H1 (cell line): ENCODE results near the gene HNRNPU. TPM values are rescaled to one million over a fixed set of nuclear protein-coding genes. Genes with fewer than 3 reads are reported as not detected.

ENCODE experiments used
- CTCF ChIA-PET: fragments of 300-600 bp; sonication (Branson Sonifier 250); formaldehyde crosslinking; loops from one replicate; lab custom pipeline; 2021; ENCODE audit not compliant: partially characterized antibody; lab: Charles Lee
- POLR2A ChIA-PET: fragments of 300-600 bp; sonication (Branson Sonifier 250); formaldehyde crosslinking; loops from one replicate; lab custom pipeline; 2021; ENCODE audit warnings: inconsistent platforms; ENCODE audit not compliant: partially characterized antibody; lab: Charles Lee
- DNase-seq, 2 experiments: peaks; one replicate each; pipeline versions ENCODE4 v3.0.0 to v3.0.0-alpha.2; 2010 to 2022; ENCODE audit warnings: low spot score in 2 of 2, low read depth in 1 of 2, mixed read lengths in 1 of 2
- FAIRE-seq: peaks from 2 replicates; lab custom pipeline; 2011; peaks lifted over from hg19 to GRCh38; lab: Jason Lieb, UNC
- H2AFZ ChIP-seq: 2 replicates; pipeline ENCODE4 v1.8.1; 2012; ENCODE audit warnings: low read length, inconsistent platforms
- H2AK5ac ChIP-seq: 2 replicates; pipeline ENCODE4 v1.6.1; 2013; ENCODE audit warnings: low read depth, low read length
- H2BK120ac ChIP-seq: replicated peaks from 2 replicates; pipeline ENCODE3; 2013; ENCODE audit warnings: low read depth, low read length, inconsistent platforms
- H2BK12ac ChIP-seq: 2 replicates; pipeline ENCODE4 v1.6.1; 2013; ENCODE audit warnings: low read depth, low read length
- H2BK15ac ChIP-seq: 2 replicates; pipeline ENCODE4 v1.6.1; 2013; ENCODE audit warnings: low read length
- H2BK20ac ChIP-seq: 2 replicates; pipeline ENCODE4 v1.6.1; 2013; ENCODE audit warnings: low read length
- H2BK5ac ChIP-seq: 2 replicates; pipeline ENCODE4 v1.6.1; 2013; ENCODE audit warnings: low read depth, low read length
- H3K14ac ChIP-seq: 2 replicates; pipeline ENCODE4 v1.6.1; 2013; ENCODE audit warnings: inconsistent platforms; ENCODE audit not compliant: insufficient read length
- H3K18ac ChIP-seq: 2 replicates; pipeline ENCODE4 v1.6.1; 2013; ENCODE audit warnings: low read length; ENCODE audit errors: extremely low read depth
- H3K23ac ChIP-seq: 2 replicates; pipeline ENCODE4 v1.6.1; 2013; ENCODE audit warnings: inconsistent platforms; ENCODE audit not compliant: insufficient read length
- H3K23me2 ChIP-seq: 2 replicates; pipeline ENCODE4 v1.6.1; 2013; ENCODE audit warnings: low read depth, low read length
- H3K27ac ChIP-seq: 2 replicates; pipeline ENCODE4 v1.6.1; 2011; ENCODE audit warnings: low read depth, low read length, inconsistent platforms
- H3K27me3 ChIP-seq, 4 experiments: replicated peaks in 1 of 4; 1 replicate in 1 of 4; 2 replicates in 3 of 4; pipeline versions ENCODE4 v1.6.1 to v1.8.1; 2011 to 2013; ENCODE audit warnings: low read length in 3 of 4, mild to moderate bottlenecking in 3 of 4, inconsistent platforms in 2 of 4, mixed read lengths in 2 of 4, moderate library complexity in 1 of 4; ENCODE audit not compliant: control insufficient read depth in 3 of 4, insufficient read depth in 3 of 4; ENCODE audit errors: extremely low read depth in 1 of 4
- H3K36me3 ChIP-seq, 4 experiments: 2 replicates each; pipeline versions ENCODE4 v1.6.1 to v1.8.1; 2011 to 2013; ENCODE audit warnings: mild to moderate bottlenecking in 4 of 4, low read length in 3 of 4, moderate library complexity in 2 of 4, control low read depth in 1 of 4, inconsistent platforms in 1 of 4; ENCODE audit not compliant: insufficient read depth in 4 of 4, control insufficient read depth in 2 of 4
- H3K4ac ChIP-seq: replicated peaks from 2 replicates; pipeline ENCODE3; 2013; ENCODE audit warnings: low read length, low read depth, mixed read lengths, inconsistent platforms; ENCODE audit not compliant: insufficient read length
- H3K4me1 ChIP-seq, 4 experiments: replicated peaks in 1 of 4; 1 replicate in 1 of 4; 2 replicates in 3 of 4; pipeline versions ENCODE4 v1.6.1 to v1.8.1; 2011 to 2013; ENCODE audit warnings: low read length in 3 of 4, inconsistent platforms in 2 of 4, mixed read lengths in 1 of 4; ENCODE audit not compliant: insufficient read depth in 4 of 4, control insufficient read depth in 3 of 4
- H3K4me2 ChIP-seq, 2 experiments: 2 replicates each; pipeline versions ENCODE4 v1.6.1 to v1.8.1; 2011 to 2013; ENCODE audit warnings: low read depth in 2 of 2, low read length in 2 of 2, control low read depth in 1 of 2, inconsistent platforms in 1 of 2, mild to moderate bottlenecking in 1 of 2; ENCODE audit not compliant: insufficient read depth in 1 of 2
- H3K4me3 ChIP-seq, 4 experiments: fragments of 200-600, 300-600 bp in 1 of 4; sonication (generic), shearing (Covaris generic), sonication (Bioruptor Twin) in 1 of 4; 2 replicates each; pipeline versions ENCODE4 v1.5.1 to v1.8.1; 2011 to 2016; ENCODE audit warnings: low read length in 4 of 4, low read depth in 3 of 4, control low read depth in 2 of 4, inconsistent platforms in 2 of 4, mild to moderate bottlenecking in 2 of 4, mixed read lengths in 1 of 4, moderate library complexity in 1 of 4; ENCODE audit not compliant: insufficient read depth in 2 of 4; ENCODE audit errors: extremely low read depth in 1 of 4
- H3K56ac ChIP-seq: replicated peaks from 2 replicates; pipeline ENCODE3; 2013; ENCODE audit warnings: low read depth, mild to moderate bottlenecking, mixed read lengths, low read length, inconsistent platforms; ENCODE audit not compliant: insufficient read length
- H3K79me1 ChIP-seq: 2 replicates; pipeline ENCODE4 v1.6.1; 2013; ENCODE audit warnings: low read depth, low read length, control low read depth
- H3K79me2 ChIP-seq, 2 experiments: 2 replicates each; pipeline versions ENCODE4 v1.6.1 to v1.8.1; 2012 to 2013; ENCODE audit warnings: low read length in 2 of 2, mild to moderate bottlenecking in 2 of 2, inconsistent platforms in 1 of 2; ENCODE audit not compliant: insufficient read depth in 2 of 2, control insufficient read depth in 1 of 2
- H3K9ac ChIP-seq, 4 experiments: replicated peaks in 1 of 4; 1 replicate in 1 of 4; 2 replicates in 3 of 4; pipeline versions ENCODE4 v1.6.1 to v1.8.1; 2011 to 2013; ENCODE audit warnings: low read depth in 3 of 4, low read length in 3 of 4, control low read depth in 2 of 4, mild to moderate bottlenecking in 2 of 4, moderate library complexity in 2 of 4, inconsistent platforms in 1 of 4; ENCODE audit errors: extremely low read depth in 1 of 4
- H3K9me3 ChIP-seq, 2 experiments: 2 replicates each; pipeline versions ENCODE4 v1.6.1 to v1.8.1; 2012 to 2013; ENCODE audit warnings: mild to moderate bottlenecking in 2 of 2, moderate library complexity in 2 of 2, control low read depth in 1 of 2, inconsistent platforms in 1 of 2, low read depth in 1 of 2, low read length in 1 of 2, mixed read lengths in 1 of 2; ENCODE audit not compliant: insufficient read depth in 2 of 2
- H4K20me1 ChIP-seq, 2 experiments: replicated peaks in 1 of 2; 2 replicates each; pipeline versions ENCODE3 to v1.8.1; 2011 to 2013; ENCODE audit warnings: inconsistent platforms in 2 of 2, low read length in 2 of 2, mild to moderate bottlenecking in 1 of 2; ENCODE audit not compliant: insufficient read depth in 2 of 2, control insufficient read depth in 1 of 2
- H4K5ac ChIP-seq: 2 replicates; pipeline ENCODE4 v1.6.1; 2013; ENCODE audit warnings: low read length, low read depth, mixed read lengths, inconsistent platforms; ENCODE audit not compliant: insufficient read length
- H4K8ac ChIP-seq: 2 replicates; pipeline ENCODE4 v1.8.0; 2013; ENCODE audit warnings: mild to moderate bottlenecking, moderate library complexity, low read length, inconsistent platforms; ENCODE audit not compliant: insufficient read depth; ENCODE audit errors: extremely low read depth
- H4K91ac ChIP-seq: replicated peaks from 2 replicates; pipeline ENCODE3; 2013; ENCODE audit warnings: low read length, mixed read lengths, inconsistent platforms; ENCODE audit not compliant: insufficient read length
- CHD1 ChIP-seq: IDR thresholded peaks from 2 replicates; pipeline ENCODE4 v1.6.1; 2012; ENCODE audit warnings: low read depth, low read length, improper control_type of control experiment
- JUND ChIP-seq: IDR thresholded peaks from 2 replicates; pipeline ENCODE4 v1.6.1; 2011; ENCODE audit warnings: mild to moderate bottlenecking, improper control_type of control experiment, low read length
- POLR2A ChIP-seq, 2 experiments: IDR thresholded peaks; 1 replicate in 1 of 2; 2 replicates in 1 of 2; pipeline ENCODE4 v1.6.1; 2011; ENCODE audit warnings: low read depth in 2 of 2, low read length in 2 of 2, mild to moderate bottlenecking in 2 of 2; ENCODE audit errors: control extremely low read depth in 1 of 2
- POLR2AphosphoS5 ChIP-seq: IDR thresholded peaks from 2 replicates; pipeline ENCODE4 v1.6.1; 2011; ENCODE audit warnings: low read depth, low read length
- SIN3A ChIP-seq, 2 experiments: IDR thresholded peaks in 1 of 2; conservative IDR thresholded peaks in 1 of 2; 2 replicates each; pipeline ENCODE4 v1.6.1; 2011 to 2012; ENCODE audit warnings: low read length in 2 of 2, improper control_type of control experiment in 1 of 2, low read depth in 1 of 2, mild to moderate bottlenecking in 1 of 2
- WGBS, 2 experiments: shearing (Covaris generic) in 1 of 2; methylation state at CpG; one replicate each; pipeline versions ENCODE4 v1.1.6 to v1.1.7; 2013 to 2015; ENCODE audit warnings: low lambda C conversion rate in 2 of 2, mixed read lengths in 2 of 2, inconsistent platforms in 1 of 2, low coverage in 1 of 2, missing lambda C conversion rate in 1 of 2; ENCODE audit not compliant: insufficient replicate concordance in 2 of 2, insufficient coverage in 1 of 2, insufficient read length in 1 of 2; ENCODE audit errors: extremely low coverage in 1 of 2, missing lambda C conversion rate in 1 of 2; 5-methylcytosine and 5-hydroxymethylcytosine counted together
- polyA plus RNA-seq, 7 experiments: library from polyadenylated mRNA; depleted of rRNA in 3 of 7; stranded (reverse) in 5 of 7; unstranded in 2 of 7; fragments of >200 nt in 5 of 7; fragments of 200-250 nt in 2 of 7; gene quantifications; 1 replicate in 5 of 7; 2 replicates in 1 of 7; 4 replicates in 1 of 7; pipeline versions ENCODE4 v1.2.1 to v1.2.3, GENCODE V29; 2011 to 2013; ENCODE audit warnings: missing spikeins in 2 of 7, mixed read lengths in 2 of 7
- total RNA-seq: library from RNA; stranded (reverse); fragmentation: NEBNext Ultra II Directional; extraction: Animal tissue kit (Norgen Biotek cat#: 25700); gene quantifications from 2 replicates; pipeline ENCODE4 v1.2.1, GENCODE V29; 2021

Gene HNRNPU
- total and polyA plus RNA-seq, 2 of the 8 experiments (the other 6 are each of a cell fraction or from before 2014, with no cell fraction given), result 95.6 to 606 TPM

GRCh38 chr1:244841273-244841927 is 22.9 kb downstream of the HNRNPU start:
- no peaks in the 10 kb centered on the region for H3K23me2 ChIP-seq
- H3K14ac ChIP-seq, result no peak overlapping the region
- H3K9me3 ChIP-seq, result no peaks in the 10 kb centered on the region
- H3K4me2 ChIP-seq, result no peak overlapping the region
- H4K91ac ChIP-seq, result no peak overlapping the region
- H2BK5ac ChIP-seq, result no peak overlapping the region
- H2BK15ac ChIP-seq, result no peak overlapping the region
- H3K4me3 ChIP-seq, result no peak overlapping the region
- no peak overlapping the region for H3K56ac ChIP-seq
- 92% methylated on average over 9 of the region's 9 CpGs; no CpG with 5 or more reads in 1 of the 2 experiments for WGBS, 2 experiments
- no peak overlapping the region for H3K18ac ChIP-seq
- H3K27ac ChIP-seq, result no peak overlapping the region
- FAIRE-seq (no peak), DNase-seq (no peak)
- H3K4ac ChIP-seq, result no peak overlapping the region
- peaks cover 8 to 70% (median 37%) of the 10 kb centered on the region in 4 experiments for H3K36me3 ChIP-seq
- no peak overlapping the region for H2BK120ac ChIP-seq
- H4K20me1 ChIP-seq, result peaks cover 7 to 10% of the 10 kb centered on the region in 2 experiments
- no peak overlapping the region for H3K23ac ChIP-seq
- H3K27me3 ChIP-seq, result no peaks in the 10 kb centered on the region
- H3K79me2 ChIP-seq, result peaks cover 0 to 39% of the 10 kb centered on the region in 2 experiments; a peak in 3 of 4 replicates
- no peaks in the 10 kb centered on the region; the same call in 1 of the 2 replicates for H3K79me1 ChIP-seq
- no peak overlapping the region for H4K5ac ChIP-seq
- H3K4me1 ChIP-seq, result peaks cover 0 to 3% (median 0%) of the 10 kb centered on the region in 4 experiments; a peak in 1 of 7 replicates
- H2BK12ac ChIP-seq, result no peak overlapping the region
- no peak overlapping the region for H2AK5ac ChIP-seq
- ChIA-PET POLR2A (interaction anchor here (0.8 to 18.5 kb wide), 7 partner anchors 15 to 128 kb away, joined by 3 to 677 read pairs (median 4); partner anchors contain the start of gene HNRNPU), CTCF (interaction anchor here (0.6 to 2.6 kb wide), 3 partner anchors 16 to 202 kb away, joined by 3 to 6 read pairs (median 3); no protein-coding TSS in a partner anchor)
- no peak overlapping the region for H2AFZ ChIP-seq
- H2BK20ac ChIP-seq, result no peak overlapping the region
- no peak overlapping the region for H3K9ac ChIP-seq
- H4K8ac ChIP-seq, result no peak overlapping the region
- TF ChIP-seq JUND, result no peak
- no peak for TF ChIP-seq CHD1
- no peak for TF ChIP-seq SIN3A (conservative IDR thresholded peaks at IDR 0.05 in 1 of 2, IDR thresholded peaks at IDR 0.05 in 1 of 2; ENCODE audit: low read depth in 1 of 2, low read length in 2 of 2)
- no peak for TF ChIP-seq POLR2AphosphoS5
- no peak for TF ChIP-seq POLR2A (IDR thresholded peaks at IDR 0.05; ENCODE audit: control extremely low read depth in 1 of 2, low read depth in 2 of 2, low read length in 2 of 2)
